SK-N-SH (cell line): ENCODE data around the gene NANOGP8. TPM values are rescaled to one million over a fixed set of nuclear protein-coding genes. Genes with fewer than 3 reads are reported as not detected.

ENCODE experiments used
- CTCF ChIA-PET: fragments of 300-600, 350-600 bp; formaldehyde crosslinking; extraction: SDS; loops from one replicate; lab custom pipeline; 2021; lab: Yijun Ruan, JAX
- POLR2A ChIA-PET: fragments of 350-600 bp; sonication (Branson Sonifier 250); formaldehyde crosslinking; extraction: SDS; loops from one replicate; lab custom pipeline; 2020; ENCODE audit warnings: antibody characterized with exemption, inconsistent platforms; lab: Yijun Ruan, JAX
- DNase-seq: peaks from one replicate; pipeline ENCODE4 v3.0.0; 2012
- H2AFZ ChIP-seq: fragments of 200-600 bp; sonication (generic); 2 replicates; pipeline ENCODE4 v1.8.1; 2016; ENCODE audit warnings: antibody characterized with exemption, mild to moderate bottlenecking, low read depth
- H3F3A ChIP-seq: fragments of 200-600 bp; sonication (generic); replicated peaks from 2 replicates; pipeline ENCODE3; 2016; ENCODE audit warnings: antibody characterized with exemption, mild to moderate bottlenecking; ENCODE audit not compliant: insufficient read depth
- H3K27ac ChIP-seq, 2 experiments: fragments of 200-500 bp in 1 of 2; fragments of 200-600 bp in 1 of 2; sonication (Bioruptor generic) in 1 of 2; sonication (generic), shearing (Covaris generic) in 1 of 2; 2 replicates each; pipeline versions ENCODE4 v1.5.1 to v1.6.1; 2014 to 2016; ENCODE audit warnings: low read depth in 2 of 2, inconsistent platforms in 1 of 2, low read length in 1 of 2, mild to moderate bottlenecking in 1 of 2, mixed read lengths in 1 of 2
- H3K27me3 ChIP-seq: fragments of 200-600 bp; sonication (generic), shearing (Covaris generic); 2 replicates; pipeline ENCODE4 v1.6.1; 2016; ENCODE audit warnings: mixed run types; ENCODE audit not compliant: insufficient read depth
- H3K36me3 ChIP-seq, 2 experiments: fragments of 200-500 bp in 1 of 2; fragments of 200-600 bp in 1 of 2; sonication (Bioruptor generic) in 1 of 2; sonication (generic) in 1 of 2; replicated peaks in 1 of 2; 2 replicates each; pipeline versions ENCODE3 to v1.5.1; 2014 to 2016; ENCODE audit warnings: low read length in 1 of 2, mild to moderate bottlenecking in 1 of 2; ENCODE audit not compliant: insufficient read depth in 2 of 2, control insufficient read depth in 1 of 2
- H3K4me1 ChIP-seq, 2 experiments: fragments of 200-500 bp in 1 of 2; fragments of 200-600 bp in 1 of 2; sonication (Bioruptor generic) in 1 of 2; sonication (generic), shearing (Covaris generic) in 1 of 2; 2 replicates each; pipeline versions ENCODE4 v1.5.1 to v1.6.1; 2014 to 2016; ENCODE audit warnings: low read depth in 1 of 2, low read length in 1 of 2, mixed run types in 1 of 2; ENCODE audit not compliant: insufficient read depth in 2 of 2, control insufficient read depth in 1 of 2
- H3K4me2 ChIP-seq: fragments of 200-600 bp; sonication (generic), shearing (Covaris generic); 2 replicates; pipeline ENCODE4 v1.6.1; 2017; ENCODE audit warnings: mixed run types
- H3K4me3 ChIP-seq, 2 experiments: fragments of 200-500 bp in 1 of 2; fragments of 200-600 bp in 1 of 2; sonication (Bioruptor generic) in 1 of 2; sonication (generic), shearing (Covaris generic) in 1 of 2; 2 replicates each; pipeline versions ENCODE4 v1.5.1 to v1.8.1; 2014 to 2016; ENCODE audit warnings: low read depth in 2 of 2, inconsistent platforms in 1 of 2, low read length in 1 of 2, mild to moderate bottlenecking in 1 of 2, mixed read lengths in 1 of 2, moderate library complexity in 1 of 2
- H3K79me2 ChIP-seq: fragments of 200-600 bp; sonication (generic); 2 replicates; pipeline ENCODE4 v1.8.1; 2017; ENCODE audit warnings: mild to moderate bottlenecking; ENCODE audit not compliant: insufficient read depth
- H3K9ac ChIP-seq: fragments of 200-600 bp; sonication (generic); 2 replicates; pipeline ENCODE4 v1.6.1; 2017; ENCODE audit warnings: mixed run types
- H3K9me2 ChIP-seq: fragments of 200-600 bp; sonication (generic); 2 replicates; pipeline ENCODE4 v1.6.1; 2017; ENCODE audit warnings: mixed run types
- H3K9me3 ChIP-seq: fragments of 200-600 bp; sonication (generic); 2 replicates; pipeline ENCODE4 v1.6.1; 2017; ENCODE audit warnings: mixed run types, mild to moderate bottlenecking, moderate library complexity
- H4K20me1 ChIP-seq: fragments of 200-600 bp; sonication (generic); 2 replicates; pipeline ENCODE4 v1.6.1; 2017; ENCODE audit warnings: mild to moderate bottlenecking, mixed run types; ENCODE audit not compliant: insufficient read depth
- CHD2 ChIP-seq: fragments of 150-350 bp; IDR thresholded peaks from 2 replicates; pipeline ENCODE4 v1.6.1; 2018; ENCODE audit warnings: low read length; ENCODE audit not compliant: partially characterized antibody
- CTCF ChIP-seq: fragments of 200-600 bp; sonication (generic); IDR thresholded peaks from 2 replicates; pipeline ENCODE4 v1.6.1; 2017; ENCODE audit warnings: antibody characterized with exemption, mild to moderate bottlenecking, moderate library complexity
- ELF1 ChIP-seq: IDR thresholded peaks from 2 replicates; pipeline ENCODE4 v1.4.0; 2012
- FOXJ3 ChIP-seq: sonication (generic); formaldehyde crosslinking; IDR thresholded peaks from 2 replicates; pipeline ENCODE4 v1.5.1; 2020; ENCODE audit warnings: mild to moderate bottlenecking, missing genetic modification reagents
- IRF3 ChIP-seq: fragments of 150-350 bp; IDR thresholded peaks from 2 replicates; pipeline ENCODE4 v1.6.1; 2016; ENCODE audit warnings: mild to moderate bottlenecking, low read depth, low read length
- JUND ChIP-seq: IDR thresholded peaks from 2 replicates; pipeline ENCODE4 v1.4.0; 2012
- MEF2A ChIP-seq: IDR thresholded peaks from 2 replicates; pipeline ENCODE4 v1.4.0; 2012; ENCODE audit warnings: low read depth, borderline replicate concordance
- MXI1 ChIP-seq: IDR thresholded peaks from 2 replicates; pipeline ENCODE4 v1.6.1; 2012; ENCODE audit warnings: mild to moderate bottlenecking, low read depth, low read length, improper control_type of control experiment
- NFIC ChIP-seq: IDR thresholded peaks from 2 replicates; pipeline ENCODE4 v1.4.0; 2012; ENCODE audit warnings: borderline replicate concordance
- NRF1 ChIP-seq: IDR thresholded peaks from 2 replicates; pipeline ENCODE4 v1.6.1; 2012; ENCODE audit warnings: low read depth, mild to moderate bottlenecking, low read length
- PBX3 ChIP-seq: IDR thresholded peaks from 2 replicates; pipeline ENCODE4; 2012
- RAD21 ChIP-seq: IDR thresholded peaks from 2 replicates; pipeline ENCODE4 v1.6.1; 2012; ENCODE audit warnings: mild to moderate bottlenecking, low read length
- RCOR1 ChIP-seq: fragments of 150-350 bp; IDR thresholded peaks from 2 replicates; pipeline ENCODE4 v1.6.1; 2017; ENCODE audit warnings: antibody characterized with exemption, low read length
- RFX5 ChIP-seq: IDR thresholded peaks from 2 replicates; pipeline ENCODE4 v1.6.1; 2012; ENCODE audit warnings: mild to moderate bottlenecking, improper control_type of control experiment, low read length
- RXRA ChIP-seq: IDR thresholded peaks from 2 replicates; pipeline ENCODE4 v1.4.0; 2012; ENCODE audit warnings: low read depth, mild to moderate bottlenecking, borderline replicate concordance
- TAF1 ChIP-seq: IDR thresholded peaks from 2 replicates; pipeline ENCODE4 v1.6.1; 2012; ENCODE audit warnings: low read depth, mild to moderate bottlenecking, low read length, moderate library complexity, borderline replicate concordance
- ZBTB33 ChIP-seq: IDR thresholded peaks from 2 replicates; pipeline ENCODE4 v1.4.0; 2012; ENCODE audit warnings: low read depth, borderline replicate concordance
- WGBS: methylation state at CpG from one replicate; pipeline ENCODE4 v1.1.6; 2017; ENCODE audit warnings: low lambda C conversion rate; 5-methylcytosine and 5-hydroxymethylcytosine counted together
- polyA plus RNA-seq, 3 experiments: library from polyadenylated mRNA; depleted of rRNA; stranded (reverse); fragments of >200 nt; gene quantifications; 2 replicates each; pipeline ENCODE4 v1.2.3, GENCODE V29; 2012

The NANOGP8 gene
- polyA plus RNA-seq, 1 of the 3 experiments (the other 2 are of a cell fraction), result not detected

- H2AFZ ChIP-seq, result no peak overlapping the region
- H3K9me3 ChIP-seq, result no peaks in the 10 kb centered on the region
- no peak overlapping the region for H3K9ac ChIP-seq
- no peaks in the 10 kb centered on the region for H3K27me3 ChIP-seq
- H3K79me2 ChIP-seq, result no peaks in the 10 kb centered on the region
- no peak overlapping the region for H3K4me3 ChIP-seq
- H4K20me1 ChIP-seq, result no peaks in the 10 kb centered on the region
- H3F3A ChIP-seq, result no peaks in the 10 kb centered on the region
- DNase-seq, result no peak
- H3K4me1 ChIP-seq, result no peaks in the 10 kb centered on the region; a peak in 1 of 4 replicates
- 72% methylated on average over 3 of the region's 3 CpGs for WGBS
- H3K36me3 ChIP-seq, result no peaks in the 10 kb centered on the region
- ChIA-PET POLR2A (no interaction called here), CTCF (no interaction called here)
- TF ChIP-seq IRF3 (no peak), PBX3 (no peak)
- no peak overlapping the region for H3K4me2 ChIP-seq
- H3K9me2 ChIP-seq, result no peaks in the 10 kb centered on the region
- H3K27ac ChIP-seq, result no peak overlapping the region
These were observed 19.5 kb upstream of the NANOGP8 start for GRCh38 chr15:35104526-35105147.

- Histone ChIP-seq H3F3A (no peaks in the 10 kb centered on the region), H3K27ac (no peak overlapping the region)
- 92% methylated on average over 3 of the region's 3 CpGs for whole genome bisulfite sequencing
- DNase-seq, result no peak
- no peak for TF ChIP-seq RXRA
- TF ChIP-seq RAD21, result no peak
- TF ChIP-seq MXI1, result no peak
- TF ChIP-seq RCOR1, result no peak
- no peak for TF ChIP-seq JUND
- no peak for TF ChIP-seq MEF2A
- TF ChIP-seq ELF1, result no peak
- TF ChIP-seq RFX5, result no peak
- no peak for TF ChIP-seq NRF1
- no peak for TF ChIP-seq ZBTB33
- no peak for TF ChIP-seq FOXJ3 (CRISPR knock-in tag)
- TF ChIP-seq CTCF, result no peak
- TF ChIP-seq TAF1, result no peak
- no peak for TF ChIP-seq CHD2
- TF ChIP-seq NFIC, result no peak
- TF ChIP-seq, all 33 proteins: peak for 0
- Histone ChIP-seq H3K9ac (no peak overlapping the region), H3K9me3 (no peaks in the 10 kb centered on the region), H3K36me3 (no peaks in the 10 kb centered on the region), H3K9me2 (no peaks in the 10 kb centered on the region), H3K4me1 (no peaks in the 10 kb centered on the region; a peak in 1 of 4 replicates), H3K27me3 (no peaks in the 10 kb centered on the region), H2AFZ (no peak overlapping the region), H3K4me3 (no peak overlapping the region), H3K79me2 (no peaks in the 10 kb centered on the region), H3K4me2 (no peak overlapping the region), H4K20me1 (no peaks in the 10 kb centered on the region)
- CTCF ChIA-PET, result no interaction called here
- POLR2A ChIA-PET, result no interaction called here
These were observed 17.1 kb upstream of the NANOGP8 start for GRCh38 chr15:35102186-35102585.
